Esophagus squamous epithelium (tissue), 5 donors: ENCODE measurements around the gene STARD3. TPM values are rescaled to one million over a fixed set of nuclear protein-coding genes. Genes with fewer than 3 reads are reported as not detected.
A peak's percentile ranks its signal among the peaks of the same experiment; 100 is the strongest.

Experiments used
- DNase-seq: peaks from one replicate; lab custom pipeline; 2025; lab: John Stamatoyannopoulos, UW
- H3K27ac ChIP-seq, 4 donors: fragments of 200-600 bp; sonication (generic); one replicate each; pipeline ENCODE4 v1.5.1; 2016 to 2019; ENCODE audit warnings: mild to moderate bottlenecking in 1 of 4
- H3K27me3 ChIP-seq, 4 donors: fragments of 200-600 bp; sonication (generic); 1 replicate in 3 of 4; 2 replicates in 1 of 4; pipeline versions ENCODE4 v1.5.1 to v1.6.0; 2017 to 2021; ENCODE audit warnings: antibody characterized with exemption in 1 of 4
- H3K36me3 ChIP-seq, 3 donors: fragments of 200-600 bp; sonication (generic); one replicate each; pipeline ENCODE4 v1.5.1; 2016 to 2019
- H3K4me1 ChIP-seq, 3 donors: fragments of 200-600 bp; sonication (generic); one replicate each; pipeline ENCODE4 v1.5.1; 2017 to 2019
- H3K4me3 ChIP-seq, 4 donors: fragments of 200-600 bp; sonication (generic); 1 replicate in 3 of 4; 2 replicates in 1 of 4; pipeline ENCODE4 v1.5.1; 2016 to 2019; ENCODE audit warnings: mild to moderate bottlenecking in 2 of 4, moderate library complexity in 1 of 4
- H3K9me3 ChIP-seq, 3 donors: fragments of 200-600 bp; sonication (generic); one replicate each; pipeline ENCODE4 v1.5.1; 2016 to 2019
- CTCF ChIP-seq, 6 experiments: fragments of 450-650 bp in 4 of 6; fragments of 200-600 bp in 2 of 6; sonication (generic) in 2 of 6; IDR thresholded peaks; one replicate each; pipeline ENCODE4 v1.5.1; 2016 to 2019; ENCODE audit warnings: antibody characterized with exemption in 6 of 6, mild to moderate bottlenecking in 4 of 6, moderate library complexity in 4 of 6
- POLR2A ChIP-seq, 4 donors: fragments of 450-650 bp; IDR thresholded peaks; one replicate each; pipeline ENCODE4 v1.6.1; 2017; ENCODE audit warnings: antibody characterized with exemption in 4 of 4, mild to moderate bottlenecking in 4 of 4, moderate library complexity in 3 of 4
- WGBS, 2 donors: methylation state at CpG; one replicate each; pipeline ENCODE4 v1.1.5; 2018; 5-methylcytosine and 5-hydroxymethylcytosine counted together
- intact Hi-C: fragments of 100-400 bp; cut with DNase I; formaldehyde crosslinking; loops from one replicate; pipeline ENCODE4 v1.15.0; 2022
- total RNA-seq, 4 donors: library from RNA; depleted of rRNA; stranded (reverse); fragments of >200 nt; gene quantifications; one replicate each; pipeline ENCODE4 v1.1.0, GENCODE V29; 2016
- donor health status: DM: yes; HTN: yes; CAD: no.

STARD3 gene
- total RNA-seq, 4 donors from 2014 or later, result 27.3 to 46.7 (median 33.4) TPM

- peaks cover 28 to 55% (median 34%) of the 10 kb centered on the region in 3 donors for H3K4me1 ChIP-seq
- H3K9me3 ChIP-seq, result no peaks in the 10 kb centered on the region
- TF ChIP-seq POLR2A (IDR thresholded peaks at IDR 0.05), result no peak
- H3K4me3 ChIP-seq, result peak overlapping the region in 2 of 4 donors; percentile 24 to 52
- no peak overlapping the region for H3K27ac ChIP-seq
- no peaks in the 10 kb centered on the region for H3K36me3 ChIP-seq
- 6% methylated on average over 25 to 40 of the region's 102 CpGs for WGBS, 2 donors
- intact Hi-C loops, result no loop called here
- H3K27me3 ChIP-seq, result peaks cover 38 to 100% (median 61%) of the 10 kb centered on the region in 4 donors
- DNase-seq, result no peak
These were observed 31.2 kb upstream of the STARD3 start for GRCh38 chr17:39605492-39606433.

- peak overlapping the region in 2 of 4 donors; percentile 24 to 52 for H3K4me3 ChIP-seq
- no CpG with 5 or more reads among the region's 66 CpGs for WGBS, 2 donors
- no peak overlapping the region for H3K27ac ChIP-seq
- DNase-seq, result no peak
- no peaks in the 10 kb centered on the region for H3K9me3 ChIP-seq
- peaks cover 28 to 55% (median 34%) of the 10 kb centered on the region in 3 donors for H3K4me1 ChIP-seq
- H3K36me3 ChIP-seq, result no peaks in the 10 kb centered on the region
- intact Hi-C loops, result no loop called here
- H3K27me3 ChIP-seq, result peaks cover 38 to 100% (median 55%) of the 10 kb centered on the region in 4 donors
- no peak for TF ChIP-seq CTCF (IDR thresholded peaks at IDR 0.05)
These were observed 30.4 kb upstream of the STARD3 start for GRCh38 chr17:39606434-39607056.

- WGBS, 2 donors, result 0 to 4% methylated on average over 2 to 5 of the region's 40 CpGs
- no peak for DNase-seq
- peaks cover 38 to 100% (median 52%) of the 10 kb centered on the region in 4 donors for H3K27me3 ChIP-seq
These were observed 29.7 kb upstream of the STARD3 start for GRCh38 chr17:39607057-39607850.

GRCh38 chr17:39607851-39608130 is 29.2 kb upstream of the STARD3 start, which contains the start of gene NEUROD2:
Gene NEUROD2, minus strand, starts transcription at chr17:39607920. Its CDS starts 1,321 bp downstream, at chr17:39606599.
- DNase-seq, result no peak
- H3K4me3 ChIP-seq, result peak within 1 kb of the TSS in 2 of 4 donors; percentile 24 to 52
- 0 to 7% methylated on average over 1 to 15 of the region's 20 CpGs for WGBS, 2 donors
- no peaks in the 10 kb centered on the region for H3K36me3 ChIP-seq
- intact Hi-C loops, result no loop called here
- peaks cover 38 to 100% (median 52%) of the 10 kb centered on the region in 4 donors for H3K27me3 ChIP-seq
- H3K9me3 ChIP-seq, result no peaks in the 10 kb centered on the region
- peaks cover 28 to 55% (median 34%) of the 10 kb centered on the region in 3 donors for H3K4me1 ChIP-seq
- TF ChIP-seq POLR2A (IDR thresholded peaks at IDR 0.05) (no peak), CTCF (IDR thresholded peaks at IDR 0.05) (no peak)
- no peak within 1 kb of the TSS for H3K27ac ChIP-seq

More at GRCh38 chr17:39607057-39607850, 29.7 kb upstream of the STARD3 start:
- Histone ChIP-seq H3K4me3 (peak overlapping the region in 2 of 4 donors; percentile 24 to 52), H3K27ac (no peak overlapping the region), H3K4me1 (peaks cover 28 to 55% (median 34%) of the 10 kb centered on the region in 3 donors), H3K36me3 (no peaks in the 10 kb centered on the region), H3K9me3 (no peaks in the 10 kb centered on the region)
- intact Hi-C loops, result no loop called here
- TF ChIP-seq POLR2A (IDR thresholded peaks at IDR 0.05), result no peak
- no peak for TF ChIP-seq CTCF (IDR thresholded peaks at IDR 0.05)
